Brain microvascular endothelial cell (primary cell): ENCODE measurements around the gene ZNF333.

Experiments
- DNase-seq: peaks from one replicate; pipeline ENCODE4 v3.0.0-alpha.2; 2020
- H3K27ac ChIP-seq: fragments of 250-450 bp; sonication (Bioruptor Pico); 2 replicates; pipeline ENCODE4 v1.5.1; 2020; ENCODE audit warnings: mild to moderate bottlenecking, moderate library complexity
- H3K27me3 ChIP-seq: fragments of 250-450 bp; sonication (Bioruptor Pico); replicated peaks from 2 replicates; pipeline ENCODE4 v1.5.1; 2020; ENCODE audit warnings: mild to moderate bottlenecking
- H3K36me3 ChIP-seq: fragments of 250-450 bp; sonication (Bioruptor Pico); replicated peaks from 2 replicates; pipeline ENCODE4 v1.5.1; 2020; ENCODE audit warnings: mild to moderate bottlenecking
- H3K4me3 ChIP-seq: 2 replicates; pipeline ENCODE4 v1.5.1; 2011; ENCODE audit warnings: low read depth, mild to moderate bottlenecking, control low read depth, low read length, moderate library complexity
- CTCF ChIP-seq: IDR thresholded peaks from 2 replicates; pipeline ENCODE4 v1.5.1; 2011; ENCODE audit warnings: low read depth, mild to moderate bottlenecking, moderate library complexity, low read length, control low read depth, inconsistent platforms; ENCODE audit errors: missing control alignments
- in situ Hi-C: cut with HindIII; loops from 2 replicates; pipeline ENCODE4 v1.10.0; 2017; ENCODE audit warnings: low sequenced_read_pairs, low pct_ligation_motif_present

Gene ZNF333

DNA sequence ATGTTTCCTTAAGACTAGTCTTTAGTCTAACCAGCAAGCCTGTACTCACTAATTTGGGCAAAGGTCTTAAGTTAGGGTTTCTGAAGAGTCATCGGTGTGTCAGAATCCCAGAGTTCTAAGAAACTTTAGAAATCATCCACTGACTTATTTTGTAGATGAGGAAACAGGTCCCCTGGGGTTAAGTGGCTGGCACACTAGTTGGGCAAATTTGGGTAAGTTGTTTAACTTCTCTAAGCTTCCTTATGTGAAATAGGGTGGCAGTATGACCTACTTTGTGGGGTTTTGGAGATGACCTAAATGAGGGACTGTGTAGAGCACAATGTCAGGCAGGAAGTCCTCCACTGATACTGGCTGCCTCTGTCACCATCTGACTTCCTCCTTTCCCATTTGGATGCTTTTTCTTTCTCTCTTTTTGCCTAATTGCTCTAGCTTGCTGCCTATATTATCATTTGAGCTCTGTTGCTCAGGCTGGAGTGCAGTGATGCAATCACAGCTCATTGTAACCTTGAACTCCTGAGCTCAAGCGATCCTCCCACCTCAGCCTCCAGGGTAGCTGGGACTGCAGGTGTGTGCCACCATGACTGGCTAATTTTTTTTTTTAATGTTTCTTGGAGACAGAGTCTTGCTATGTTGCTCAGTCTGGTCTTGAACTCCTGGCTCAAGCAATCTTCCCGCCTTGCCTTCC is 17.5 kb upstream of the ZNF333 start:
- Histone ChIP-seq H3K27ac (no peak overlapping the region), H3K27me3 (no peaks in the 10 kb centered on the region), H3K4me3 (no peak overlapping the region), H3K36me3 (no peaks in the 10 kb centered on the region)
- in situ Hi-C loops: no loop called here
- DNase-seq: no peak
- TF ChIP-seq CTCF: no peak

DNA sequence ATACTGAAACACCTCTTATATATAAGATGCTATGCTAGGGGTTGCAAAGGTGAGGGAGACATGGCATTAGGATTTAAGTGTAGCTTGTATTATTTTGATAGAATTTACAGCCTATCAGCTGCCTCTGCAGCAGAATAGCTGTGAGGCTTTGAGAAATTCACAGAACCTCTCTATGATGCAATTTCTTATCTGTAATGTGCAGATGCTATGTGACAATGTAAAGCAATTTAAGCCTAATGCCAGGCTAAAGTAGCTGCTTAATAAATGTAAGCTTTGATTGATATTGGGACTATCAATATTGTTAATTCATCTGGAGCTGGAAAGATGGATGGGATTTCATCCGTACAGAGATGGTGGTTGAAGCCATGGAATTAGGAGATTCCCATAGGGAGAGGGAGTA is 16.8 kb upstream of the ZNF333 start:
- no peak overlapping the region for H3K4me3 ChIP-seq
- DNase-seq: no peak
- H3K27ac ChIP-seq: no peak overlapping the region
- no peaks in the 10 kb centered on the region for H3K36me3 ChIP-seq
- H3K27me3 ChIP-seq: no peaks in the 10 kb centered on the region
- TF ChIP-seq CTCF: no peak
- in situ Hi-C loops: no loop called here

- H3K36me3 ChIP-seq: no peaks in the 10 kb centered on the region
- DNase-seq: no peak
- no peak within 1 kb of the TSS for H3K27ac ChIP-seq
- in situ Hi-C loops: no loop called here
- no peak within 1 kb of the TSS for H3K4me3 ChIP-seq
- no peak for TF ChIP-seq CTCF
- H3K27me3 ChIP-seq: no peaks in the 10 kb centered on the region
Measured at GRCh38 chr19:14674764-14675163, 15.1 kb upstream of the ZNF333 start, which contains the start of gene ADGRE3. Gene ADGRE3 (minus strand): TSS chr19:14674844. CDS start chr19:14674770, 74 bp downstream.

GRCh38 chr19:14676762-14677161 is 13.1 kb upstream of the ZNF333 start:
- H3K4me3 ChIP-seq: no peak overlapping the region
- TF ChIP-seq CTCF: no peak
- H3K27me3 ChIP-seq: no peaks in the 10 kb centered on the region
- in situ Hi-C loops: no loop called here
- H3K27ac ChIP-seq: no peak overlapping the region
- H3K36me3 ChIP-seq: no peaks in the 10 kb centered on the region
- no peak for DNase-seq

DNA sequence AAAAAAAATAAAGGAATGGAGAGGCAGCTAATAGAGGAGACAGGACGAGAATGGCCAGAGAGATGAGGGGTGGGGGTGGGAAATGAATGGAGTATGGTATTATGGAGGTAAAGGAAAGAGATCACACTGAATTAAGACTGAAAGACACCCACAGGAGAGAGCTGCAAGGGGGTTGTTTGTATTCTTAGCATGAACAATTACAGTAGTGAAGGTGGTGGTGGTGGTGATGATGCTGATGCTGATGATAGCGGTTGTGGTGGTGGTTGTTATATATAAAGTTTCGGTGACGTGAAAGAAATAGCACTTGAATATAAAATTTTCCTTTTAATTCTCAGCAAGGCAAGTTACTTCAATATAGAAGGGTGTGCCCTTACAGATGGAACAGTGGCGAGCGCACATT is 12.4 kb upstream of the ZNF333 start:
- TF ChIP-seq CTCF: no peak
- Histone ChIP-seq H3K4me3 (no peak overlapping the region), H3K36me3 (no peaks in the 10 kb centered on the region), H3K27me3 (no peaks in the 10 kb centered on the region), H3K27ac (no peak overlapping the region)
- DNase-seq: no peak
- in situ Hi-C loops: no loop called here

GRCh38 chr19:14678199-14678598 is 11.6 kb upstream of the ZNF333 start:
- DNase-seq: no peak
- Histone ChIP-seq H3K27ac (no peak overlapping the region), H3K4me3 (no peak overlapping the region), H3K36me3 (no peaks in the 10 kb centered on the region), H3K27me3 (no peaks in the 10 kb centered on the region)
- no peak for TF ChIP-seq CTCF
- in situ Hi-C loops: no loop called here
